T-helper 1 cell treated with Interleukin-12 subunit alpha and Interleukin-12 subunit beta and Interleukin-4 antibody, amounts not matched to agents 30 μg/mL and 1 μg/mL, for 36 hours (primary cell): ENCODE measurements around the gene PLEKHB2.
"Not testable (repeated sequence)": the region's sequence is repeated elsewhere in the genome, so short reads cannot be mapped to it uniquely, and the experiment has no call there.

Source experiments
- H3K27ac Mint-ChIP-seq: one replicate; pipeline ENCODE4 v1.8.0; 2021; ENCODE audit warnings: mild to moderate bottlenecking, mixed read lengths
- H3K27me3 Mint-ChIP-seq: one replicate; pipeline ENCODE4 v1.8.0; 2021; ENCODE audit warnings: low read depth, mixed read lengths
- H3K36me3 Mint-ChIP-seq: one replicate; pipeline ENCODE4 v1.8.0; 2021; ENCODE audit warnings: low read depth, mixed read lengths
- H3K4me1 Mint-ChIP-seq: one replicate; pipeline ENCODE4 v1.8.0; 2021; ENCODE audit warnings: low read depth, mixed read lengths
- H3K4me3 Mint-ChIP-seq: one replicate; pipeline ENCODE4 v1.8.0; 2021; ENCODE audit warnings: mild to moderate bottlenecking, moderate library complexity, mixed read lengths
- H3K9me3 Mint-ChIP-seq: one replicate; pipeline ENCODE4 v1.8.0; 2021; ENCODE audit warnings: mixed read lengths

PLEKHB2 gene, protein sequence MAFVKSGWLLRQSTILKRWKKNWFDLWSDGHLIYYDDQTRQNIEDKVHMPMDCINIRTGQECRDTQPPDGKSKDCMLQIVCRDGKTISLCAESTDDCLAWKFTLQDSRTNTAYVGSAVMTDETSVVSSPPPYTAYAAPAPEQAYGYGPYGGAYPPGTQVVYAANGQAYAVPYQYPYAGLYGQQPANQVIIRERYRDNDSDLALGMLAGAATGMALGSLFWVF

DNA sequence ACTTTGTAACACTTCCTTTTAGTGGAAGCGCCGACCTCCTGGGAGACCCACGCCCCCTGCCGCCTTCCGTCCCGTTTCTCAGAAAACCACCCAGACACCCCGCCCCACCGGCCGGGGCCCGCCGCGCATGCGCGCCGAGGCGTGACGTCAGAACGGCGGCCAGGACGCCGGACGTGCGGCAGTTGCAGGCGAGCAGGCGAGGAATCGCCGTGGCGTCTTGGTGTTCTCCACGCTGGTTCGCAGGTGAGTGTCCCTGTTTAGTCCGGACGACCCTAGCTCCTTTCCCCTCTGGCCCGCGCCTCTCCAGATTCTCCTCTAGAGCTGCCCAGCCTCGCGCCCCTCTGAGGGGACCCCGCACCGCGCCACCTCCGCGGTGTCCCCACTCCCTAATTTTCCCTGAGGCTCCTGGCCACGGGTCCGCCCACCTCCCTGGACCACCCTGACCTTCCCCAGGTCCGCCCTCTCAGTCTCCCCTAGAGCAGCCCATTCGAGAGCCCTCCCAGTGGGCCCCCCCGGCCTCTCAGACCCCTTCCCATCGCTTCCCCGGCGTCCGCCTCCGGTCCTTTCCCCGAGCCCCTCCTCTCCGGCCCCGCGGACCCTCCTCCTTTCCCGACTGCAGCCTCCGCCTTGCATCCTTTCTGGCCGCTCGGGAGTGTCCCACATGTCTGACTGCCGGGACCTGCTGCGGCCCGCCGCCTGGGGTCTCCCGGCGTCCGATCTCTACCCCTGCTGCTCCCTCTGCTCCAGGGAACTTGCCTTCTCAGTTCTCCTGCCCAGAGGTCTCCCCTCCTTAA is at the start of gene PLEKHB2:
Gene PLEKHB2, plus strand, starts transcription at position 181 of the 794 bp plus-strand sequence. CDS start 15,606 bp downstream, outside the sequence.
- peak within 1 kb of the TSS; percentile 94 for H3K27ac Mint-ChIP-seq
- peaks cover 17% of the 10 kb centered on the region for H3K36me3 Mint-ChIP-seq
- no peaks in the 10 kb centered on the region for H3K27me3 Mint-ChIP-seq
- peak within 1 kb of the TSS; percentile 95 for H3K4me3 Mint-ChIP-seq
- H3K9me3 Mint-ChIP-seq = no peaks in the 10 kb centered on the region
- H3K4me1 Mint-ChIP-seq = peaks cover 44% of the 10 kb centered on the region

GRCh38 chr2:131056204-131056931 is 48.8 kb upstream of the PLEKHB2 start:
- Mint-ChIP-seq H3K27ac (no peak overlapping the region), H3K27me3 (no peaks in the 10 kb centered on the region), H3K4me1 (peaks cover 7% of the 10 kb centered on the region), H3K4me3 (no peak overlapping the region), H3K9me3 (no peaks in the 10 kb centered on the region), H3K36me3 (peaks cover 38% of the 10 kb centered on the region)

DNA sequence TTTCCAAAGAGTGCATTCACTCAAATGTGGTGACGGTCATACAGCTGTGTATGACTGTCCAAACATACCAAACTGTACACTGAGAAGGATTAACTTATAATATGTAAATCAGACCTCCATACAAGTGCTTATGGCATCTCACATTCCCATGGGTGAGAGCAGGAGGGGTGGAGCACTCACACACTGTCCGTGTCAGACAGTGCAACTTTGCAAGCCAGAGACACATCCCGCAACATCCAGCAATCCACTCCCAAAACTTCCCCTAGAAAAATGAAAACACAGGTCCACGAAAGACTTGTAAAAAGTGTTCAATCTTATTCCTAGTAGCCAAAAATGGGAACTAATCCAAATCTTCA is 48.2 kb upstream of the PLEKHB2 start:
- no peak overlapping the region for H3K27ac Mint-ChIP-seq
- no peak overlapping the region for H3K4me3 Mint-ChIP-seq
- H3K36me3 Mint-ChIP-seq = peaks cover 34% of the 10 kb centered on the region
- H3K27me3 Mint-ChIP-seq = no peaks in the 10 kb centered on the region
- H3K4me1 Mint-ChIP-seq = peaks cover 7% of the 10 kb centered on the region
- H3K9me3 Mint-ChIP-seq = no peaks in the 10 kb centered on the region

DNA sequence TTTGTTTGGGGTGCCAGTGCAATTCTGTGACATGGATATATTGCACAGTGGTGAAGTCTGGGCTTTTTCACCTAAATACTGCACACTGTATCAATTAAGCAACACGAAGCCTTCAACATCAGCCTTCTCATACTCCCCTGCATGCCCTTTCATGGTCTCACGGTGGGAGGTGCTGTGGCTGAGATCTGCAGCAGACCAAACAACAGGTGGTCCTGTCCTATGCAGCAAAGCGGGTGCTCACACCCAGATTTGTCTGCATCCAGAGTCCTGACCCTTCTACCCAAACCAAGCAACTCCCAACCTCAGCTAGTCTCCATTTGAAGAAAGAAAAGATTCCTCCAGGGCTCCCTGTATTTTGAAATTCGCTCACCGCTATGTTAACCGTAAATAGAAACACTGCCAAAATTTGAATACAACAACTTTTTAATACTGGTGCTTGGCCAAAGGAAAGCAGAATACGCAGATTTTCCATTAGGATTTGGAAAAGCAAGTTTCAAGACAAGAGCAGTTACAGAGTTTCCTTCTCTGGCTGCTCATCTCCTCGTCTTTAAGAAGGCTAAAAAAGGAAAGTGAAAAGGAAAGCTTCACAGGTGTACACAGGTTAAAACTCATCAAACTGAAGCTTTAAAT is 46.8 kb upstream of the PLEKHB2 start:
- Mint-ChIP-seq H3K4me1 (peaks cover 11% of the 10 kb centered on the region), H3K9me3 (no peaks in the 10 kb centered on the region), H3K27me3 (no peaks in the 10 kb centered on the region), H3K4me3 (no peak overlapping the region), H3K27ac (no peak overlapping the region), H3K36me3 (peaks cover 22% of the 10 kb centered on the region)

DNA sequence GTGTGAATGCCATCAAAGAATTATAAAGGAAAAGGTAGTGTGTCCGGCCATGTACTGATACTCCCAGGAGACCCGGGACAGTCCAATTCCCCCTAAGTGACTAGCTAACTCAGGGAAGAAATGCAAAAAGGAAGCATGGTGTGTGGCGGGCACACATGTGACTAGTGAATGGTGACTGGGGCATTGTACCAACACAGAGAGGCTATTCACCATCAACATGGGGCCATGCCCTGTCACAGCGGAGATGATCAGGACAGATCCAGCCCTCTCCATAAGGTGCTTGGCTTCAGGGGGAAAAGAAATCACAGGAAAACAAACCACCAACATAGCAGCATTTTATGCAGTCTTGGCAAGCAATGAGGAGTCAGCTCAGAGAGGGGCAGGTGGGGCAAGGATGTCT is 46.2 kb upstream of the PLEKHB2 start:
- H3K27me3 Mint-ChIP-seq = no peaks in the 10 kb centered on the region
- H3K9me3 Mint-ChIP-seq = no peaks in the 10 kb centered on the region
- H3K27ac Mint-ChIP-seq = no peak overlapping the region
- no peak overlapping the region for H3K4me3 Mint-ChIP-seq
- peaks cover 11% of the 10 kb centered on the region for H3K4me1 Mint-ChIP-seq
- H3K36me3 Mint-ChIP-seq = peaks cover 25% of the 10 kb centered on the region

DNA sequence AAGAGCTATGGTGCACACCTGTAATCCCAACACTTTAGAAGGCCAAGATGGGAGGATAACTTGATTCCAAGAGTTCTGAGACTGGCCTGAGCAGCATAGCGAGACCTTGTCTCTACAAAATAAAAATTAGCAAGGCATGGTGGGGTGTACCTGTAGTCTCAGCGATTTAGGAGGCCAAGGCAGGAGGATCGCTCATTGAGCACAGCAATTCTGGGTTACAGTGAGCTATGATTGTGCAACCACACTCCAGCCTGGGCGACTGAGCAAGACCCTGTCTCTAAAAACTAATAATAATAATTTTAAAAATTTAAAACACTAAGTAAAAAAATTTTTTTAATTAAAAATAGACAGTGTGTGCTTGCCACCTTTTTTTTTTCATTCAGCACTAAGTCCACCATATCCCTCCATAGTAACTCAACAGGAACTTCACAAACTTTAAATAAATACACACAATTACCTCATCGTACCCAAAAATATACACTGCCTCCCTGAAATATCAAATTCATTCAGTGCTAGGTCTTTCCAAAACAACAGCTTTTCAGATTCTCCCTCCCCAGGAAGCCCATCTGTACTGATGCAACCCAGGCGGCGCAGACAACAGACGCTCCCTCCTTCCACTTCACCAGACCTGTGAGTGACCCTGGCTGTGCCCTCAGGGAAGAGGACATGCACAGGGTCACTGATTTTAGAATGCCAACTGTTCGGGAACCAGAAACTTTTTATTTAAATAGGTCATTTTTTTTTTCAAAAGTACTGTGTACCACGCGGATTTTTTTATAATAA is 41.4 kb upstream of the PLEKHB2 start:
- Mint-ChIP-seq H3K4me3 (no peak overlapping the region), H3K4me1 (peaks cover 11% of the 10 kb centered on the region), H3K9me3 (no peaks in the 10 kb centered on the region), H3K27ac (no peak overlapping the region), H3K27me3 (no peaks in the 10 kb centered on the region), H3K36me3 (peaks cover 27% of the 10 kb centered on the region)

DNA sequence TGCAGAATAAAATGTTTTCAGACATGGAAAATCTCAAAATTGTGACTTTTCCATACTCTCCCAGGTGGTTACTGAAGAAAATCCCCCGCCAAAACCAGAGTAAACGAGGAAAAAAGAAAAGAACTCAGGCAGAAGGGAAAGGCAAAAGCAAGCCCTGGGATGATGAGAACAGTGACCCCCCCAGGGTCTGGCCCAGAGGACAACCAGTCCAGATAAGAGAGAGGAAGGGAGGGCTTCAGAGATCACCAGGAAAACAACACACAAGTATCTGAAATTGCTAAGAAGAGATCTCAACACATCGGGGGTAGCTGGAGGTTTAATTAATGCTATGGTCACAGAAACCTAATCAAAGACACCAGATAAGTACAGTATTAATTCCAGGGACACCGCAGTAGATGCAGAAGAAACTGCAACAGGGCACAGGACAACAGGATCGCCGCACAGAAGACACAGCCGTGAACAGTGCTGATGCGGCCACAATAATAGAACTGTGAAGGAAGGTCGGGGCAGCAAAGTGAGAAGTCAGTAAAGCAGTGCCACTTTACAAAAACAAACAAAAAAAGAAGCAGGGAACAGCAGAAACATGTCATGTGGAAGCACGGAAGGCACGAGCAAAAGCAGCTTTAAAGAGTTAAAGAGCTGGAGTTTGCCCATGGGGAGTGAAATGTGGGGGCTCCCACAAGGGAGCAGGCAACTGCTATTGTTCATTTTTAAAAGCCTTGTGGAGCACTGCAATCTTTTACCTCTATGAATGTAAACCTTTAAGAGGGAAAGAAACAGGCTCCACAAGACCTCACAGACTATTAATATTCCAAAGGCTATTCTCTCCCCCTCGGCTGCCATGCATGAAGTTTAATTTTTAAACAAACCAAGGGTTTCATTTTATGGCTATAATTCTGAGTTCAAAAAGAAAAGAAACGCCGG is 40.3 kb upstream of the PLEKHB2 start:
- peaks cover 26% of the 10 kb centered on the region for H3K36me3 Mint-ChIP-seq
- peaks cover 11% of the 10 kb centered on the region for H3K4me1 Mint-ChIP-seq
- no peaks in the 10 kb centered on the region for H3K27me3 Mint-ChIP-seq
- peak overlapping the region; percentile 37 for H3K27ac Mint-ChIP-seq
- H3K9me3 Mint-ChIP-seq = no peaks in the 10 kb centered on the region
- H3K4me3 Mint-ChIP-seq = no peak overlapping the region

- Mint-ChIP-seq H3K27ac (no peak overlapping the region), H3K36me3 (peaks cover 31% of the 10 kb centered on the region), H3K4me1 (peaks cover 7% of the 10 kb centered on the region)
Observed at GRCh38 chr2:131067465-131068125, 37.5 kb upstream of the PLEKHB2 start.

DNA sequence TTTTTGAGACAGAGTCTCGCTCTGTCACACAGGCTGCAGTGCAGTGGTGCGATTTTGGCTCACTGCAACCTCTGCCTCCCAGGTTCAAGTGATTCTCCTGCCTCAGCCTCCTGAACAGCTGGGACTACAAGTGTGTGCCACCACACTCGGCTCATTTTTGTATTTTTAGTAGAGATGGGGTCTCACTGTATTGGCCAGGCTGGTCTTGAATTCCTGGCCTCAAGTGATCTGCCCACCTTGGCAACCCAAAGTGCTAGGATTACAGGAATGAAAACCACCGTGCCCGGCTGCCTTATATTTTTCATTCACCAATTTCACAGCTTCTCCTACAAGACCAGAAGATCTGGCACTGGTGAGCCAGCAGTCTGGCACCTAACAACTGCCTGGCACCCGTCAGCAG is 37.0 kb upstream of the PLEKHB2 start:
- not testable (repeated sequence) for H3K27ac Mint-ChIP-seq, H3K4me3 Mint-ChIP-seq, H3K27me3 Mint-ChIP-seq, H3K9me3 Mint-ChIP-seq, H3K4me1 Mint-ChIP-seq
- peaks cover 31% of the 10 kb centered on the region for H3K36me3 Mint-ChIP-seq

More at GRCh38 chr2:131067465-131068125, 37.5 kb upstream of the PLEKHB2 start:
- no peaks in the 10 kb centered on the region for H3K9me3 Mint-ChIP-seq
- H3K4me3 Mint-ChIP-seq = no peak overlapping the region
- no peaks in the 10 kb centered on the region for H3K27me3 Mint-ChIP-seq

- H3K27ac Mint-ChIP-seq, H3K4me3 Mint-ChIP-seq, H3K27me3 Mint-ChIP-seq, H3K9me3 Mint-ChIP-seq: not testable (repeated sequence)
- Mint-ChIP-seq H3K4me1 (peaks cover 16% of the 10 kb centered on the region), H3K36me3 (peaks cover 44% of the 10 kb centered on the region)
Observed at GRCh38 chr2:131075578-131075977, 29.6 kb upstream of the PLEKHB2 start.

- no peak overlapping the region for H3K27ac Mint-ChIP-seq
- no peak overlapping the region for H3K4me3 Mint-ChIP-seq
- H3K9me3 Mint-ChIP-seq = no peaks in the 10 kb centered on the region
- no peaks in the 10 kb centered on the region for H3K27me3 Mint-ChIP-seq
- peaks cover 21% of the 10 kb centered on the region for H3K4me1 Mint-ChIP-seq
- peaks cover 51% of the 10 kb centered on the region for H3K36me3 Mint-ChIP-seq
Observed at GRCh38 chr2:131076707-131077106, 28.4 kb upstream of the PLEKHB2 start.

DNA sequence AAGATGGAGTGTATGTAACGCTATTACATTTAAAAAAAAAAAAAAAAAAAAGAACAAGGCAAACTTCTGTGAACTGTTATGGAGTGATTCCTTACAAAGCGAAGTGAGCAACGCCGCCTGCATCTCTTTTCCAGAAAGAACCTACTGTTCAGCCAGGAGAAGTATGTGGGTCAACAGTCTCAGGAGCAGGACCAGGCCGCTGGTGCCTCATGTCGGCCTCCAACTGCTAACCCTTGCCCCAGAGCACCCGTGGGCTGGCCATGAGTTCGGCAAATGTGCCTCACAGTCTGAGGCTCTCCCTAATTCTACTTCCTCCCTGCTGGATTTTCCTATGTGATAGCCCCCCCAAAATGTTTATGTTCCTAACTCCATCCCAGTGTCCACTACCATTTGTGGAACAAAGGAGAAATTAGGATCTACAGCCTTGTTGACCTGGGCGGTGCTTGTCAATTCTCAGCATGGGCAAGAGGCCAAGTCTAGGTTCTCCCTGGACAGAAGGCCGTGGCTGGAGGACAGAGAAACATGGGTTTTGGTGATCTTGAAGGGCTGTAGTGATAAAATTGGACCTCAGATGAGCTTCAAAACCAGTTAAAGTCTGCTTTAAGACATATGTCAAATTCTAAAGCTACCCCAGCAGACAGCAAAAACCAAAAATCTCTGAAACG is 27.8 kb upstream of the PLEKHB2 start:
- H3K4me1 Mint-ChIP-seq = peaks cover 21% of the 10 kb centered on the region
- H3K27ac Mint-ChIP-seq = no peak overlapping the region

More for the DNA sequence above, 27.8 kb upstream of the PLEKHB2 start:
- Mint-ChIP-seq H3K27me3 (no peaks in the 10 kb centered on the region), H3K4me3 (no peak overlapping the region), H3K36me3 (peaks cover 53% of the 10 kb centered on the region), H3K9me3 (no peaks in the 10 kb centered on the region)
